AG04450 (cell line): Measurements from ENCODE around the gene RFESD. TPM values are rescaled to one million over a fixed set of nuclear protein-coding genes. Genes with fewer than 3 reads are reported as not detected.

ENCODE experiments used
- CTCF ChIA-PET: fragments of 300-600, 350-600 bp; formaldehyde crosslinking; extraction: SDS; loops from one replicate; lab custom pipeline; 2022; ENCODE audit warnings: antibody characterized with exemption, inconsistent platforms; lab: Charles Lee
- POLR2A ChIA-PET: fragments of 350-600 bp; formaldehyde crosslinking; extraction: SDS; loops from one replicate; lab custom pipeline; 2021; ENCODE audit warnings: antibody characterized with exemption, inconsistent platforms; lab: Yijun Ruan, JAX
- DNase-seq: peaks from one replicate; pipeline ENCODE4 v3.0.0-alpha.2; 2011; ENCODE audit warnings: low read depth, low spot score
- H3K27ac ChIP-seq: one replicate; pipeline ENCODE4 v1.5.1; 2012; ENCODE audit warnings: low read depth, low read length, control low read depth
- H3K27me3 ChIP-seq: one replicate; pipeline ENCODE4 v1.6.0; 2012; ENCODE audit warnings: low read length; ENCODE audit not compliant: control insufficient read depth, insufficient read depth
- H3K4me3 ChIP-seq: 2 replicates; pipeline ENCODE4 v1.5.1; 2011; ENCODE audit warnings: mild to moderate bottlenecking, low read depth, low read length, control low read depth
- H3K9me3 ChIP-seq: 2 replicates; pipeline ENCODE4 v1.5.1; 2012; ENCODE audit warnings: low read length; ENCODE audit not compliant: control insufficient read depth, insufficient read depth
- polyA plus RNA-seq: library from polyadenylated mRNA; depleted of rRNA; stranded (reverse); fragments of >200 nt; gene quantifications from 2 replicates; pipeline ENCODE4 v1.2.3, GENCODE V29; 2011
- TF ChIP-seq, protein P1 (sequence below): IDR thresholded peaks from 2 replicates; pipeline ENCODE4 v1.5.1; 2011; ENCODE audit warnings: low read depth, low read length, control low read depth, inconsistent platforms

RFESD gene
- polyA plus RNA-seq, 1 experiment: 3.8 TPM

DNA sequence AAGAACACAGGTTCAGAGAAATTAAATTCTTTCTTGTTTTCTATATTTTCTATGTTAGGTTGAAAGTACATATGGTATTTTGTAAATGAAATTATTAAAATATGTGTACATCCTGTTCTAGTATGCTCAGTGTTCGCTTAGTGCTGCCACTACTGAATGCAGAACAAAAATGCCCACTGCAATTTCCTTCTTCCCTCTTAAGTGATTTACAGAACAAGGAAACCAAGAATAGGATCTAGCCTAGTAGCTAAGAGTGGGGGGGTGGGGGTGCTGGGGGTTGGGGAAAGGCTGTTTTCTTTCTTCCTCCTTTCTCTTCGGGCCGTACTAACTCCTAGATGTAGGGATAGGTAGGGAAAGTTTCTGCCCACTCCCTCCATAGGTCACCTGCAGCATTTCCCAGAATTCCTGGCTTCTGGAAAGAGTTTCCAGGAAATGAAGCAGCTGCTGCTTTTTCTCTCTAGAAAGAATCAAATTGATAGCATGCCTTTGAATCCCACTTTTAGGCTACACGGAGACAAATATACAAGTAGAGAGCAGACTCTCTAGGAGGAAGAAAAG lies 20.6 kb downstream of the RFESD start:
- H3K27ac ChIP-seq: no peak overlapping the region
- no peaks in the 10 kb centered on the region for H3K27me3 ChIP-seq
- H3K9me3 ChIP-seq: no peaks in the 10 kb centered on the region
- no peak for DNase-seq
- POLR2A ChIA-PET: interaction anchor here (1.1 kb wide), 1 partner anchor 64 kb away, joined by 7 read pairs; the partner anchor contains the start of gene RHOBTB3
- TF ChIP-seq, protein P1, sequence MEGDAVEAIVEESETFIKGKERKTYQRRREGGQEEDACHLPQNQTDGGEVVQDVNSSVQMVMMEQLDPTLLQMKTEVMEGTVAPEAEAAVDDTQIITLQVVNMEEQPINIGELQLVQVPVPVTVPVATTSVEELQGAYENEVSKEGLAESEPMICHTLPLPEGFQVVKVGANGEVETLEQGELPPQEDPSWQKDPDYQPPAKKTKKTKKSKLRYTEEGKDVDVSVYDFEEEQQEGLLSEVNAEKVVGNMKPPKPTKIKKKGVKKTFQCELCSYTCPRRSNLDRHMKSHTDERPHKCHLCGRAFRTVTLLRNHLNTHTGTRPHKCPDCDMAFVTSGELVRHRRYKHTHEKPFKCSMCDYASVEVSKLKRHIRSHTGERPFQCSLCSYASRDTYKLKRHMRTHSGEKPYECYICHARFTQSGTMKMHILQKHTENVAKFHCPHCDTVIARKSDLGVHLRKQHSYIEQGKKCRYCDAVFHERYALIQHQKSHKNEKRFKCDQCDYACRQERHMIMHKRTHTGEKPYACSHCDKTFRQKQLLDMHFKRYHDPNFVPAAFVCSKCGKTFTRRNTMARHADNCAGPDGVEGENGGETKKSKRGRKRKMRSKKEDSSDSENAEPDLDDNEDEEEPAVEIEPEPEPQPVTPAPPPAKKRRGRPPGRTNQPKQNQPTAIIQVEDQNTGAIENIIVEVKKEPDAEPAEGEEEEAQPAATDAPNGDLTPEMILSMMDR: no peak
- H3K4me3 ChIP-seq: no peak overlapping the region
- CTCF ChIA-PET: interaction anchor here (1.0 to 1.5 kb wide), 2 partner anchors 22 to 114 kb away, joined by 3 read pairs; no protein-coding TSS in a partner anchor

DNA sequence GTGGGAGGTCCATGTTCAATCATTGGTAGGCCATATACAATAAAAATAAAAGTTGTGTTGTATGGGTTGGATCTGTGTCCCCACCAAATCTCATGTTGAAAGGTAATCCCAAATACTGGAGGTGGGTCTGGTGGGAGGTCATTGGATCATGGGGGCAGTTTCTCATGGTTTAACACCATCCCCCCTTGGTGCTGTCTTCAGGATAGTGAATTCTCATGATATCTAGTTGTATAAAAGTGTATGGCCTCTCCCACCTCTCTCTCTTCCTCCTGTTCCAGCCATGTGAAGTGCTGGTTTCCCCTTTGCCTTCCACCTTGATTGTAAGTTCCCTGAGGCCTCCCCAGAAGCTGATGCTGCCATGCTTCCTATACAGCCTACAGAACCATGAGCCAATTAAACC lies 21.1 kb downstream of the RFESD start:
- ChIA-PET CTCF (no interaction called here), POLR2A (interaction anchor here (0.7 kb wide), 1 partner anchor 63 kb away, joined by 3 read pairs; no protein-coding TSS in a partner anchor)
- H3K27ac ChIP-seq: no peak overlapping the region
- TF ChIP-seq, protein P1: no peak
- H3K27me3 ChIP-seq: no peaks in the 10 kb centered on the region
- H3K9me3 ChIP-seq: no peaks in the 10 kb centered on the region
- DNase-seq: no peak
- H3K4me3 ChIP-seq: no peak overlapping the region

DNA sequence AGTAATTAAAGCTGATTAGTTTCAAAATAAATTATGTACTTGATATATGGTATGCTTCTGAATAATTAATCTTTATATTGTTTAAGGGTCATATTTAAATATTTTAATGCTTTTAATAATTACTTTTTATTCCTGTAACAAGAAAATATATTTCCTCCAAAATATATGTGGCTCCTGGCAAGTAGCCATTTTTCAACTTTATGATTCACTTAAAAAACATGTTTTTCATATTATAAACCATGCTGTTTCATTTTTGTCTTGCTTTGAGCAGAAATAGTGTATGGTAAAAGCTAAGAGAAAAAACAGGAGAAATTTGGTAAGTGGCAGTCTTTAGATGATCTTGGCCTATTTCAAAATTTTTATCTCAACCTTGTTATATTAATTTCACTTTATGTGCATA lies 21.6 kb downstream of the RFESD start:
- no peaks in the 10 kb centered on the region for H3K27me3 ChIP-seq
- H3K9me3 ChIP-seq: no peaks in the 10 kb centered on the region
- ChIA-PET POLR2A (interaction anchor here (0.7 kb wide), 1 partner anchor 62 kb away, joined by 3 read pairs; no protein-coding TSS in a partner anchor), CTCF (interaction anchor here (1.0 kb wide), 1 partner anchor 113 kb away, joined by 3 read pairs; no protein-coding TSS in a partner anchor)
- no peak overlapping the region for H3K4me3 ChIP-seq
- no peak for DNase-seq
- TF ChIP-seq, protein P1: no peak
- no peak overlapping the region for H3K27ac ChIP-seq

DNA sequence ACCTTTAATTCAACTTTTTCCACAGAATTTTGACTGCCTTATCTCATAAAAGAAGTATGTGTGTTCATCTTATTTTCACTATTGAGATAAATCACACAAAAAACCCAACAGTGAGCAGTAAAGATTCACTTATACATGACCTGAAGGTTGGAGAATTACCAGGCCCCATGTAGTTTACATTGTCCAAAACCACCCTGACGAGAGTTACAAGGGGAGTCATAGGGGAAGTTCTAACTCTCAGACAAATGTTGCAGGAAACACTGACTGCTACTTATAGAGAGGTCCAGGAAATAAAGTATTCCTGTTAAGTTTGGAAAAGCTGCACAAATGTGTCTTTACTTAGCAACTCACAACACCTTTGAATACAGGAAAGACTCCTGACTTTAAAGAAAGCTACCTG lies 22.2 kb downstream of the RFESD start:
- Histone ChIP-seq H3K27me3 (no peaks in the 10 kb centered on the region), H3K9me3 (no peaks in the 10 kb centered on the region), H3K27ac (no peak overlapping the region), H3K4me3 (no peak overlapping the region)
- TF ChIP-seq, protein P1: no peak
- no peak for DNase-seq
- ChIA-PET POLR2A (interaction anchor here (1.3 to 2.6 kb wide), 2 partner anchors 62 to 93 kb away, joined by 5 to 20 read pairs; partner anchors contain the start of gene RHOBTB3), CTCF (interaction anchor here (1.0 to 2.3 kb wide), 2 partner anchors 113 to 178 kb away, joined by 3 to 11 read pairs; no protein-coding TSS in a partner anchor)

DNA sequence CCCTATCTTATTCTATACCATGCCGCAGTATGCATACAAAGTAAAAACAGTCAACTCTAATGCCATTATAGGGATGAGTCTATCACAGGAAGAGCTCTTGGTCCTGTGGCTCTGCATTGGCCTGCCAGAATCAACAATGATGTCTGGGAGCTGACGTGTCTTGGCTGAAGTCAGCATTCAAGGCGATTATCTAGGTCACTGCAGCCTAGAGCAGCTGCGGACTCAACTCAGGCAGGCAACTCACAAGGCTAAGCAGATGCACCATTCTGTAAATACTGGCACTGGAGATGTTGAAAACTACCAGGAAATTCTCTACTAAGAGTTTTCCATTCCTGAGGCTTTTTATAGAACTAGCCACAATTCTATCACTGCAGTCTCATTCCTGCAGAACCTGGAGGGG lies 23.0 kb downstream of the RFESD start:
- CTCF ChIA-PET: interaction anchor here (1.1 to 2.3 kb wide), 2 partner anchors 23 to 177 kb away, joined by 3 to 11 read pairs; partner anchors contain the start of gene RFESD
- H3K27me3 ChIP-seq: no peaks in the 10 kb centered on the region
- DNase-seq: peak; percentile 97
- H3K27ac ChIP-seq: peak overlapping the region; percentile 71
- H3K4me3 ChIP-seq: no peak overlapping the region
- POLR2A ChIA-PET: interaction anchor here (0.6 to 2.6 kb wide), 7 partner anchors 23 to 1032 kb away, joined by 3 to 20 read pairs (median 4); partner anchors contain the start of genes RFESD and RHOBTB3
- TF ChIP-seq, protein P1: no peak
- no peaks in the 10 kb centered on the region for H3K9me3 ChIP-seq
